Measurements from ENCODE around the gene SFXN5.
"Not testable (repeated sequence)": the region's sequence is repeated elsewhere in the genome, so short reads cannot be mapped to it uniquely, and the experiment has no call there.

Gene SFXN5

DNA sequence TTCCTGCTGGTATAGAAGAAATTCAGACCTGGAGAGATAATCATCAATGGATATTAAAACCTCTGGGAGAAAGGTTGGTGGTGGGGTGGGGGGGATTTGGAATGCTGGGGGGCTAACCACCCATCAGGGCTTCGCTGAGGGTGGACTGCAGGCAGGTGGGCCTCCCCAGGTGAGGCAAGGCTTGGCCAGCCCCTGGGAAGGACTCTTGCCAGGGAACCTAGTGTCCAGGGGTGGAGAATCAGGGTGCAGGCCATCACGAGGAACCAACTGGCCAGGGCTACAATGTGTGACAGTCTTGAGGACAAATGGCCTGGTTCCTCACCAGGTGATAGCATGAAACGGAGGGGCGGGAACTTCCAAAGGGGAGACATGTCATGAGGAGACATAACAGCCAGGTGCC, 29.4 kb upstream of the SFXN5 start:
- DNase-seq (ENCODE audit: low spot score), result no peak

DNA sequence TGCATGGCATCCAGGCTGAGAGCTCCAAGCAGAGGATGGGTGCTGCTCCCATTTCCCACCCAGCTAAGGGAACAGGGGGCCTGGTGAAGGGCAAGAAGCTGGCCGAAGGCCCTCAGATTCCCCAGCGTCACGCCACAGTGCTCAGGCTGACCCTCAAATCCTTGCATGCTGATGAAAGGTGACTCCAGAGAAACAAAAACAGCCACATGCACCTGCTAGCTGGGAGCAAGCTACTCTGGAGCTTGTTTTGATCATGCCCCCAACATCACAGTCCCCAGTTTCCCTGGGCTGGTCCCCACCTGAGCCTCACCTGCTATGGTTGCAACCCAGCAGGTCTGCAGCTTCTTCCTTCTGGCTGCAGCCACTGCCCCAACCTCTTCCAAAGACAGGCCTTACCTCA, 28.0 kb upstream of the SFXN5 start:
- DNase-seq (ENCODE audit: low spot score), result no peak

DNA sequence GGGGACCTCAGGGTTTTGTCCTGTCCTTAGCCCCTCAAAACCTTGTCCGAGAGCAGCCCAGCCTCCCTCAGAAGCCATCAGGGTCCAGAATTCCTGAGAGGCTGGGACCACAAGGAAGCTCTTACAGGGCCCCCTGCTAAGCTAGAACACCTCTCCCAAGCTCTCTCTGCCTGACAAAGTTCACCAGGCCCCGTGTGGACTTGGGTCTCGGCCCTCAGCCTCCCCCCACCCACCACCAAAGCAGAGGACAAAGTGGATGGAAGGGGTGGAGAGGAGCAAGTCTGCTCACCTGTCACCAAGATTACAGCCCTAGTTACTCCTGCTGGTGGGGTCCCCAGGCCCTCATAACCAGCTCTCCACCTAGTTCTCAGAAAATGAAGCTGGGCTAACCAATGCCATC, 24.4 kb upstream of the SFXN5 start:
- no peak for DNase-seq (ENCODE audit: low spot score)

DNA sequence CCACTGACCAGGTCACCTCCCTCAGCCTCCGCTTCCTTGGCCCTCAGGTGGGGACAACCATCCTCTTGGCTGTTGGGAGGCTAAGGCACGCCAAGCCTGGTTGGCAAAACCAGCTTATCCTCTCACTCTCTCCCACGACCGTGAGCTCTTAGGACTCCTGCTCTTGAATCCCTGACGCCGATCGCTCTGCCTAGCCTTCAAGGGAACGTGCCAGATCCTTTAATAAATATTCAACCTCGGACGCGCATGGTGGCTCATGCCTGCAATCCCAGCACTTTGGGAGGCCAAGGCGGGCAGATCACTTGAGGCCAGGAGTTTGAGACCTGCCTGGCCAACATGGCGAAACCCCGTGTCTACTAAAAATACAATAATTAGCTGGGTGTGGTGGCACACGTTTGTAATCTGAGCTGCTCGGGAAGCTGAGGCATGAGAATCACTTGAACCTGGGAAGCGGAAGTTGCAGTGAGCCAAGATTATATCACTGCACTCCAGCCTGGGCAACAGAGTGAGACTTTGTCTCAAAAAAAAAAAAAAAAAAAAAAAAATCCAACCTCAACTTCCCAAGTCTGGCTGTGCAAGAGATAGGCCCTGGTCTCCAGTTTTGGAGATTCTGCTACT, 22.2 kb upstream of the SFXN5 start:
- DNase-seq (ENCODE audit: low spot score), result not testable (repeated sequence)

DNA sequence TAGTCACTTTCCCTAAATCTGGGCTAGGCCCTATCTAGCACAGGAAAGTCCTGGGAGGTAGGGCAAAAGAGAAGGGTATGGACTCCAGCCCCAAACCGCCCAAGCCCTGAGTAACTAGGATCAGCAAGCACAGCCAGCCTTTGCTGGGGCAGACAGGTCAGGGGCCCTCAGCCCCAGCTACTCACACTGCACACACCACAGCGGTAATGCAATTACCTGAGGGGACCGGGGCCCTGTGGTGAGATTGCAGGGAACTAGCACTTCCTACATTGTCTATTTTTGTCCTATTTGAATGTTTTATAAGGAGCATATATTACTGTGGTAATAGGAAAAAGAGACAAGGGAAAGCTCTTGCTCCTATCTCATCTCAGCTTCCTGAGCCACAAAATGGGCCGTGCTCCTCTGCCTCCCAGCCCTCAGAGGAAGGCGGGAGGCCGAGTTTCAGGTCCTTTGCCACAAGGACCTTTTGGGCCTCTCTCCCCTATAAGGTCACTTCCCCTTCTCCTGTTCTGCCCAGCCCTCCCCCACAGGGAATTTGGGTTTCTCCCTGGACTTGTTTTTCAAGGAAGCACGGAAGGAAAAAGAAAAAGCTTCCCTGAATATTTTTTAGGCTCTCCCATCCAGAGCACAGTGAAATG, 20.8 kb upstream of the SFXN5 start:
- no peak for DNase-seq (ENCODE audit: low spot score)

DNA sequence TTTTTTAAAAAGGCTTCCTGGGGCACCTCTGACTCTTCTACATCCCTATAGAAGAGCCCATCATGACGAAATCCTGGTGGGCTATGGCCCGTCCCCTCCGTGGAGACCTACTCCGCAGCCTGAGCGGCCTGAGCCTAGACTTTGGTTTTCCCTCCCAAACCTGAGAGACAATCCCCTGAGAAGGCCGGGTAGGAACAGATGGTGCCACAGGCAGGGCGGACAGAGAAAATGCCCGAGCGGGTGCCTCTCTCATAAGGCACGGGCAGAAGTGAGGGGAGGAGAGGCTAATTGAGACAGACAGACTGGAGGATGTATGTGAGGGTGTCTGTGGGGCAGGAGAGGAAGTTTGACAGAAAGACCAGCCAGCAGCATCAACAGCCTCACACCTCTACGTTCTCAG, 20.2 kb upstream of the SFXN5 start:
- no peak for DNase-seq (ENCODE audit: low spot score)

DNA sequence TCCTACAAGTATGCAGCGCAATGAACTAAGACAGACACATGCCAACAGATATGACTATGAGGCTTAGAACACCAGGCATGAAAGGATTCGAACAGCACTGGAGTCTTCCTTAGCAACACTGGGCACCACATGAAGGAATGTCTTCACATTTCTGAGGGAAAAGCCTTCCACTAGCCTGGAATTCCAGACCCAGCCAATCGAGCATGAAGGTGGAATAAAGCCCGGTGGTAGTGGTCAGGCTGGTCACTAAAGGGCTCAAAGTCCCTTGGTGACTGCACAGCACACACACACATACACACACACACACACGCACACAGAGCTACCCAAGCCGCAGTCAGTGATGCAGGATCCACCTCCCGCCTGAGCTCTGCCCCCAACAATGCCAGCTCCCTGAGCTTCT, 19.7 kb upstream of the SFXN5 start:
- no peak for DNase-seq (ENCODE audit: low spot score)

DNA sequence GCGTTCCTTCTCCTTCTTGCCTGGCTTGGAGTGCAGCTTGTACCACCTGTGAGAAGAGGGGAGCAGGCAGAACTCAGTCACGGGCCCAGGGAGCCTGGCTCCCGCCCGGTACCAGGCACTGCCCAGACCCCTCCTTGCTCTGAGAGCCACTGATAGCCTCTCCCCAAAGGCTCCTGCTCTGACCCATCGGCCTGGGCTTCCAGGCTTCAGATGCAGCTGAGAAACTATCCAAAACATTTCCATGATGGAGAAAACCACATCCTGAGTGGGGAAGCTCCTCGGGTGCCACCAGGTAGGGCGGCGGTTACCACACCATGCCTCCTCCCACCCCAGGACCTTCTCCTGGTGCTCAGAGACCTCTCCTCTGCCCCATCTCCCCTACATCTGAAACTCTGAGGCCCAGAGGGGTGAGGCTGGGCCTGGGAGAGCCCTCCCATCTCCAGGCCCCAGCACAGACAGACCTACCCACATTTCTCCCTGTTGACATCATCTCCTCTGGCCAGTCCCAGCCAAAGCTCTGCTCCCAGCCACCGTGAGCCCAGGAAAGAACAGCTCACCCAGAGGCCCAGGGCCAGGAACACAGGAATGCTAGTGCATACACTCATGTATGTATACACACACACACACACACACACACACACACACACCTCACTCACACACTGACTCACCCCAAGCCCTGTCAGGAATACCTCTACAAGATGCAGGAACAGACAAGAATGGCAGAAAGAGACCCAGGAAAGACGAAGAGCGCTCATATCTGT, 17.9 kb upstream of the SFXN5 start:
- DNase-seq (ENCODE audit: low spot score), result no peak

DNA sequence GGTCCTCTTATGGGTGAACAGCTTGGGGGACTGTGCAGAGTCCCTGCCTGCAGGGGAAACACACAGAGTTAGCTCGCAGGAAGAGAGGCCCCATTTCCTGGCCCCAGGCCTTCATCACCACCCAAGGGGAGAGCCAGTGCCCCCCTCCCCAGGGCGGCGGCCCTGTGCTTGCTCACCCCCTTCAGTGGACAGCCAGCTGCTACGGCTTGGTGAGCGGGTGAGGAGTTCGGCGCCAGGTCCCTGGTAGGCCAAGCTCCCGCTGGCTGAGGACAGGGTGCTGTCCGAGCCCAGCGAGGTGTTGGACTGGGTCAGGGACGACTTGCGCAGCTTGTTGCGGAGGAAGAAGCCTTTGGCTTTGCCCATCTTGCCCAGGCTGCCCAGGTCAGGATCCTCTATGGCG, 17.2 kb upstream of the SFXN5 start:
- no peak for DNase-seq (ENCODE audit: low spot score)

DNA sequence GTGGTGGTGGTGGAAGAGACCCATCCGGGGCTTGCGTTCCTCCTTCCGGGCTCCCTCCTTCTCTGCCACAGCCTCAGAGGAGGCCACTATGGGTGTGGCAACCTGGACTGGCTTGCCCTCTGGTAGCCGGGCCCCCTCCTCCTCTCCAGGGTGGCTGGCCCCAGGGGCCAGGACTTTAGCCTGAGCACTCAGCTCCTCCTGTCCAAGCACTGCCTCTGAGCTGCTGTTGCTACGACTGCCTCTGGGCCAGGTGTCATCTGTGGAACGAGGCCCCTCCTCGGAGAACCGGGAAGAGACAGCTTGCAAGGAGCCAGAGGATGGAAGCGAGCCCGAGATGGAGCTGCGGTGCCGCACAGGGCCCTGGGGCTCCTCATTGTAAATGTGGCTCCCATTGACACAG, 16.7 kb upstream of the SFXN5 start:
- DNase-seq (ENCODE audit: low spot score), result no peak

DNA sequence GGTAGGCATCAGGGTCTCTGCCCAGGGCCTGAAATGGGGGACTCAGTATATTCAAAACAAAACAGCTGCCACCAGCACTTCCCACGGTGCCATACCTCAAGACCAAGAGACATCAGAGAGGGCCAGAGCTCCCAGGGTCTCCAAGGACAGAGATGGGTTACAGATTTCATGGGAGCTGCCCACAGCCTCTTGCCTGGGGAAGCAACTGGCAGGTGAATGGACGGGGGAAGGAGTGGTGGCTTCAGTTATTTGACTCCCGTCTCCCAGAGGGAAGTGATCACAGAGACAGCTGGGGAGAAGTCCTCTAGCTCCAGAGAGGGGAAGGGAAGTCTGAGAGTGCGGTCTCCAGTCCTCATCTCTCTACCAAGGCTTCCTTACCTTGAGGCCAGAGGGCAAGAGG, 15.8 kb upstream of the SFXN5 start:
- no peak for DNase-seq (ENCODE audit: low spot score)

DNA sequence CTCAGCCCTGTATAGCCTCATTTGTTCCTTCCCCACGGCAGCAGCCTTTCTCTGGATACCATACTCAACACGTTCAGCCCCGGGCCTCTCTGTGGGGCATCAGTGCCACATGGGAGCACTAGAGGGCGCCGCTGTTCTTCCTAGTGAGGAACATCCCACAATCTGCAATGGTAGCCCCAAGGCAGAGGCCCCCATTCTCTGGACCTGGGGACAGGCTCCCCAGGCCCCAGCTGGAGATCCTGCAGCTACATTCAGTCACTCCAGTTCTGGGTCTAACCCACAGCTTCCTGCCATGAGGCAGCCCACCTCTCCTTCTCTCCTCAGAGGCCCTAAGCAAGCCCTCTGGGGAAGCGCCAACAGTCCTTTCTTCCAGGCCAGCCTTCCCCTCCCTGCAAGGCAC, 14.2 kb upstream of the SFXN5 start:
- peak; percentile 70 for DNase-seq (ENCODE audit: low spot score)

DNA sequence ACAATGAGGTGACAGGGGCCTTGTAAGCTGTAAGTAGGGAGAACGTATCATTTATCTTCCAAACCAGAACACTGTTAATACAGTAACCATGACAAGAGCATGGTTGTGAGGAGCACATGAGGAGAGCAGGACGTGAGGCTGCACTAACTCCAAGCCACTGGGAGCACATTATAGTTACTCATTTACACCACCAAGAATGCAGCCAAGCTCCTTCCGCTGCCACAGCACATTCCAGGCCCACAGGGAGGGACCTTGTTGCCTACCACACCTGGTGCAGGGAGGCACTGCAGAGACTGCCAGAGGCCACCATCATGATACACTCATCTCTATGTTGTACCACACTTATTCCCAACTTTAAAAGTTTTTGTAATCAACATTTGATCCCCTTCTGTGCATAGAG, 13.5 kb upstream of the SFXN5 start:
- no peak for DNase-seq (ENCODE audit: low spot score)

DNA sequence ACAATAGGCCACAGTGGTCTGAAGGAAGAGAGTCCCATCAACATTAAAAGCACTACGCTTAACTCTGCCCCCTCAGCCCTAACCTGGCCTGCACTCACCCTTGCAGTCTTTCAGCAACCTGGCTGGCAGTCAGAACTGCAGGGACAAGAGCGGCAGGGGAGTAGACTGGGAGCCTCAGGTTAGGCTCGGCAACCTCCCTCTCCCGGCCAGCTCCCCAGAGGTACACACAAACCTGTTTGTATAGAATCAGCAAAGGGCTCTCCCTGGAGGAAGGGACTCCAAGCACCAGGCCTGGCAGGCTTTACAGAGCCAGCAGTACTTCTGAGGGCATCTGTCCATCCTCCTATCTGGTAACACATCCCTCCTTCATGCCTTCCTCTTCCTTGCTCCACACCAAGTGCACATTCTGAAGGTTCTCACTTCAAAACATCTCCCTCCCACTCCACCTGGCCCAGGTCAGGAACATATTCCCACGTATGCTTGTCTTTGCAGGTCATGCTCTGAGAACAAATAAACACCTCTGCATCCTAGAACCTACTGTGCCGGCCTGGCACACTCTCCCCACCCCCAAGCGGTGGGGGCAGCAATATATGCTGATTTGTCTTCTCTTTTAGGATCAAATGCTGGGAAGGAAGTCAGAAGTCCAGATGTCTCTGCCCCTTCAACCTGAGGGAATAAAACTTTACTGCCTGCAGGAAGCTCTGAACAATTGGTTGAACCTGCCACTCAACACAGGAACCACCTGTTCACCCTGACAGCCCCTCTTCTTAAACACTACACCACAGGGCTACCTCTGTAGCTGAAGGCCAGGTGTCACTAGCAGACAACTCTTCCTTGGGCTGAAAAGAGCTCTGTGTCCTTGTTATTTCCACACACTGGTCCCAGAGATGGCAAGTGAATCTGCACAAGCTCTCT, 12.6 kb upstream of the SFXN5 start:
- no peak for DNase-seq (ENCODE audit: low spot score)

DNA sequence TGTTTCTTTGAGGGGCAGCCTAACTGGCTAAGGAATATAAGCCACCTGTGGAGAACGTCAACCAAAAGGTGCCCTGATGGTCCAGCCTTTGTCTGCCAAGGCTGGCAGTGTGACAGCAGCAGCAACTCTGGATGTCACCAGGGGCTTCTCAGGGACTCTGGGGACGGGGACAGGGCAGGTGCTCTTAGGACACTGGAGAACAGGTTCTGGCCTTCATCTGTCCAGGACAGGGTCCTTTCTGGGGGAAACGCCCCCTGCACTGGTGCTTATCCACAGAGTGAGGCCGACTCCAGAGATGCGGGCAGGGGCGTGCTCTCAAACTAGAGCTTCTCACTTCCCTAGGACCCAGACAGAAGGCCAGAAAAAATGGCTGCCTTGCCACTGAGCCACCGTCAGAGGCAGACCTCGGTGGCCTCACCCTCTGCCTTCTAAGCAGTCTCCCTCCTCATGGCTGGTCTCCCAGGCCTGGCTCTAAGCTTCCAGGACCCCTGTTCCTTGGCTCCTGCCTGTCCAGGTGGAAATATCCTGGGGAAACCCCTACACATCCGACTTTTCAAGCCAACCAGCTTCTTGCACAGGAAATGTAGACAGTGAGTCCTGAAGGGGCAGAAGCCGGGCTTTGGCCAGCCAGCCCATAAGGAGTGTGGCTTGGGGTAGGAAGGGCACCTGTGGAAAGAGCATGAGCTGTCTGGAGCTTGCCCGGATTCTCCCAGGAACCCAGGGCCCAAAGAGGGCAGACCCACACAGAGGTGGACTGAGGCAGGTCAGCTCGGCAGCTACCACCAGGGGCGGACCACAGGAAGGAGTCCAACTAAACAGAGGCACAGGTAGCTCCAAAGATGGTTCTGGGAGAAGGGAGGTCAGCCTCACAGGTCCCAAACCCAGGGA, 11.3 kb upstream of the SFXN5 start:
- no peak for DNase-seq (ENCODE audit: low spot score)

DNA sequence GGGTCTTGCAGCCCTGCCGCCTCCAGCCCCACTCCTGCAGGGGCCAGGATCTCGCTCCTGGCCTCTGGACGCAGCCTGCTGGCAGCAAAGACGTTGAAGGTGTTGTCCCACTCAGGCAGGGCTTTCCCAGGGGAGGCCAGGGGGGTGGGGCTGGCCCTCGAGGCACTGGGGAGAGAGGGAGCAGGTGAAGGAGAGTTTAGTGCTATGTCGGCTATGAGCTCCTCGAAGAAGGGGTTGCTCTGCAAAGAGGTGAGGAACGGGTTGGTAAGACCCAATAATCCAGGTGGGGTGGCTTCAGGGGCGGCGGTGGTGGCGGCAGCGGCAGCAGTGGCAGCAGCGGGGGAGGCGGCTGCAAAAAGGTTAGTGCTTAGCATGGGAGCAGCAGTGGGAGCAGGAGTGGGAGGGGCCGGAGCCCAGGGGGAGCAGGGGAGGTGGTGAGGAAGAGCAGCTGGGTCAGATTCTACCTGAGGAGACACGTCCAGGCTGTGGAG, 9.7 kb upstream of the SFXN5 start:
- DNase-seq (ENCODE audit: low spot score), result no peak

DNA sequence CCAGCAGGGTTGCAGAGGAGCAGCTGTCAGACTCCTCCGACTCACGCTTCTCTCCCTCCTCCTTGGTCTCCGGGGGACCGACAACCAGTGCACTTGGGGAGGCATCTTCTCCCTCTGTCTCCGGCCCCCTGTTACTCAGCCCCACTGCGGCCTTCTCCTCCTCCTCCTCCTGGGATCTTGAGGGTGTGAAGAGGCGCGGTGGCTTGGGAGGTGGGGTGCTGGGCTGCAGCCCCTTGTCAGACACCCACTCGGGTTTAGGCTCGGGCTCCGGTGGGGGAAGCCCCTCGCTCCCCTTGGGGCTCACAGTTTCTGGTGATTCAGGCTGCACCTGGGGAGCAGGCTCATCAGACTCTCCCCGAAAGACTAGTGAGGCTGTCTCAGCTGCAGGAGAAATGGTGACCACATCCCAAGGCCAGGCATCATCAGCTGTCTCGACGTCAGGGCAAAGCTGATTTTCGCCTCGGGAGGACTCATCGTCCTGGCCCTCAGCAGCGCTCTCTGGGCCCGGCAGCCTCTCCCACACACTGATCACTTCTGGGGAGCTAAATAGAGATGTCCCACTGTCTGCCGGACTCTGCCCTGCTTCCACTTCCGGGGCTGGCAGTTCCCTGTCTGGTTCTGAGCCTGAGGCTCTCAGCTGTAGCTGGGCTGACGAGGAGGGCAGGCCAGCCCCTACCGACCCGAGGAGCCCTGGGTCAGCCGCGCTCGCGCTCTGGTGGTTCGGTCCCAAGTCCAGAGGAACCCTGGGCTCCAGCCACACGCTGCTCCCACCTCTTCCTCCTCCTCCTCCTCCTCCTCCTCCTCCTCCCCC, 9.0 kb upstream of the SFXN5 start:
- no peak for DNase-seq (ENCODE audit: low spot score)

DNA sequence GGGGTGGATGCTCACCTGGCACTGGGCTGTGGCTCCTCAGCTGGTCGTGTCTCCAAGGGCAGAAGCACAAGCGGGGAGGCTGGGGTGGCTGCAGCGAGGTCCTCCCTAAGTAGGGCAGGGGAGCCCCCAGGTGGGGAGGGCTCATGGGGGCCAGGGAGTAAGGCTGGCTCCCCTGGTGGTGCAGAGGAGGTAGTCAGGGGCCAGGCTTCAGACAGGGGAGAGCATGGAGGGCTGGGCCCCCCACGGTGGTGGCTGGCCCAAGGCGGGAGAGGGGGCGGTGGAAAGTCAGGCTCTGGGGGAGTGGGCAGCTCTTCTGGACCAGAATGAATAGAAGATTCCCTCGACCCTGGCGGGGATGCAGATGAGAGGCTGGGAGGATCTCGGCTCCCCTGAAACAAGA, 8.1 kb upstream of the SFXN5 start:
- no peak for DNase-seq (ENCODE audit: low spot score)

DNA sequence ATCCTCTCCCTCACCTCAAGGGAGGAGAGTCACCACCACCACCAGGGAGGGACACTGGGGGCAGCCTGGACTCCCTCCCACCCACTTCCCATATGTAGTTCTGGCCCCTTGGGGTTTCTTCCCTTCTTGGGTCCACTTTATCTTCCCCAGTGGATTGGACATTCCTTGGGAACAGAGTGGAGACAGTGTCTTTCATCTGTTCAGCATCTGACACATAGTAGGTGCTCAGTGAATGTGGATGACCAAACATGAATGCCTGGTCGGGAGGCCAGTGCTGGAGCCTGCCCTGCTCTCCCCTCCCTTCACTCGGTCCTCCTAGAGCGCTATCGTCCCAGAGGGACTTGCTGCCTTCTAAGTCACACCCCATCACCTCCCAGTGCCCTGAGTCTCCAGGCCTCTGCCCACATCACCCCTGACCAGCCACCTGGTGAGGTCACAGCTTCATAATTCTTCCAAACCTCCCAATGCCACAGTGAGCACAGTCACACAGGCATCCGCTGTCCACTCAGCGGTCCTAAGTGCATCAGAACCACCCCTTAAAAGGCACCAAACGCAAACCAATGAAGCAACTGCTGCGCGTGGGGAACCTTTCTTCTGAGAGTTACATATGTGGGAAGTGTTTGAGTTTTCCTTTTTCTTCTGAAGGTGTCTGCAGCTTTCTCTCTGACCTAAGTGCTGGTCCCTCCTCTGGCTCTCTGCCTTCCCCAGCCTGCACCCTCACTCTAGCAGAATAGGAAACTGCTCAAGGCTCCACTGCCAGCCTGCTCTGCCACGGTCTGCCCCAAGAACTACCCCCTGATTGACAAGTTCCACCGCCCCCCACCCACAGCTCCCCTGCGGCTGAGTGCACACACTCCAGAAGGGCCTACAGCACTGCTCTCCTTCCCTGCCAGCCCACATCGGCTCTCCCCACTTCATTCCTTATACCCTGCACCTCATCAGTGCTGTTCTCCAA, 7.2 kb upstream of the SFXN5 start:
- DNase-seq (ENCODE audit: low spot score), result no peak
